ENCODE measurements around the gene KCNK18. TPM values are rescaled to one million over a fixed set of nuclear protein-coding genes. Genes with fewer than 3 reads are reported as not detected.

KCNK18 gene
- total RNA-seq, 1 experiment from 2014 or later, result not detected

GRCh38 chr10:117216028-117216427 lies 18.7 kb downstream of the KCNK18 start:
- Histone ChIP-seq H3K4ac (ENCODE audit: low read depth, low read length) (no peak overlapping the region), H2BK5ac (ENCODE audit: insufficient read length, low read length) (no peak overlapping the region), H2AFZ (ENCODE audit: low read length) (no peak overlapping the region), H3K23me2 (ENCODE audit: insufficient read length, low read depth, low read length, poor library complexity, severe bottlenecking) (peaks cover 7% of the 10 kb centered on the region), H3K56ac (ENCODE audit: insufficient read length, low read depth, low read length) (no peak overlapping the region), H3K4me2 (ENCODE audit: insufficient read depth, insufficient read length, low read length) (peak overlapping the region; percentile 14), H3K9me3 (ENCODE audit: control insufficient read depth, low read depth, low read length) (no peaks in the 10 kb centered on the region), H2BK120ac (ENCODE audit: low read depth, low read length, poor library complexity, severe bottlenecking) (no peak overlapping the region), H3K27me3 (ENCODE audit: insufficient read depth, low read length) (peaks cover 12% of the 10 kb centered on the region; the same call in 1 of the 2 replicates), H4K8ac (replicated peaks; ENCODE audit: insufficient read length, low read depth, low read length) (no peak overlapping the region), H2BK15ac (ENCODE audit: low read depth, low read length) (no peak overlapping the region), H3K4me1 (ENCODE audit: insufficient read depth, low read length) (no peaks in the 10 kb centered on the region), H2AK5ac (ENCODE audit: insufficient read length, low read length) (no peak overlapping the region), H3K27ac (ENCODE audit: insufficient read length, low read depth, low read length) (no peak overlapping the region), H3K9ac (ENCODE audit: extremely low read depth, insufficient read length, low read length) (no peak overlapping the region), H2BK12ac (ENCODE audit: insufficient read length, low read depth, low read length) (no peak overlapping the region), H4K5ac (ENCODE audit: insufficient read length, low read depth, low read length) (no peak overlapping the region), H4K20me1 (ENCODE audit: control insufficient read depth, insufficient read depth, insufficient read length) (no peaks in the 10 kb centered on the region), H4K91ac (ENCODE audit: insufficient read length, low read depth, low read length) (no peak overlapping the region), H3K18ac (ENCODE audit: insufficient read length, low read depth, low read length) (no peak overlapping the region), H3K23ac (ENCODE audit: insufficient read length, low read depth, low read length) (no peak overlapping the region), H3K14ac (ENCODE audit: insufficient read depth, low read length) (no peak overlapping the region), H3K79me1 (ENCODE audit: insufficient read depth, low read depth, low read length, poor library complexity, severe bottlenecking) (no peaks in the 10 kb centered on the region), H3T11ph (ENCODE audit: low read length) (no peak overlapping the region), H2BK20ac (ENCODE audit: low read depth, low read length, poor library complexity, severe bottlenecking) (no peak overlapping the region), H3K79me2 (ENCODE audit: insufficient read depth, low read length) (no peaks in the 10 kb centered on the region)
- H3K9me3 Mint-ChIP-seq, result peaks cover 11 to 12% of the 10 kb centered on the region in 2 experiments; a peak in 3 of 5 replicates
- no CpG with 5 or more reads among the region's 15 CpGs for WGBS (ENCODE audit: extremely low coverage, insufficient read length, low lambda C conversion rate)
- no peak overlapping the region for H3K27ac Mint-ChIP-seq
- peaks cover 0 to 6% (median 0%) of the 10 kb centered on the region in 3 experiments; a peak in 1 of 7 replicates for H3K36me3 Mint-ChIP-seq (ENCODE audit: insufficient read depth in 1 of 3, low read depth in 3 of 3)
- peak overlapping the region; percentile 47 to 67 for H3K4me3 Mint-ChIP-seq
- DNase-seq, result no peak
- H3K4me1 Mint-ChIP-seq, result peaks cover 12 to 15% of the 10 kb centered on the region in 2 experiments
- TF ChIP-seq, protein P1, sequence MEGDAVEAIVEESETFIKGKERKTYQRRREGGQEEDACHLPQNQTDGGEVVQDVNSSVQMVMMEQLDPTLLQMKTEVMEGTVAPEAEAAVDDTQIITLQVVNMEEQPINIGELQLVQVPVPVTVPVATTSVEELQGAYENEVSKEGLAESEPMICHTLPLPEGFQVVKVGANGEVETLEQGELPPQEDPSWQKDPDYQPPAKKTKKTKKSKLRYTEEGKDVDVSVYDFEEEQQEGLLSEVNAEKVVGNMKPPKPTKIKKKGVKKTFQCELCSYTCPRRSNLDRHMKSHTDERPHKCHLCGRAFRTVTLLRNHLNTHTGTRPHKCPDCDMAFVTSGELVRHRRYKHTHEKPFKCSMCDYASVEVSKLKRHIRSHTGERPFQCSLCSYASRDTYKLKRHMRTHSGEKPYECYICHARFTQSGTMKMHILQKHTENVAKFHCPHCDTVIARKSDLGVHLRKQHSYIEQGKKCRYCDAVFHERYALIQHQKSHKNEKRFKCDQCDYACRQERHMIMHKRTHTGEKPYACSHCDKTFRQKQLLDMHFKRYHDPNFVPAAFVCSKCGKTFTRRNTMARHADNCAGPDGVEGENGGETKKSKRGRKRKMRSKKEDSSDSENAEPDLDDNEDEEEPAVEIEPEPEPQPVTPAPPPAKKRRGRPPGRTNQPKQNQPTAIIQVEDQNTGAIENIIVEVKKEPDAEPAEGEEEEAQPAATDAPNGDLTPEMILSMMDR (conservative IDR thresholded peaks at IDR 0.05), result no peak
- peaks cover 80% of the 10 kb centered on the region for H3K27me3 Mint-ChIP-seq (ENCODE audit: low read depth)

All from H9 (cell line).